Liver (tissue), 9 donors: Measurements from ENCODE around the gene CAMSAP2. TPM values are rescaled to one million over a fixed set of nuclear protein-coding genes. Genes with fewer than 3 reads are reported as not detected.

Experiments
- DNase-seq: peaks from one replicate; pipeline ENCODE4 v3.0.0-alpha.2; 2017; ENCODE audit warnings: low spot score
- H3K27ac ChIP-seq, 2 donors: one replicate each; pipeline ENCODE4 v1.7.0; 2013; ENCODE audit warnings: inconsistent platforms in 2 of 2, low read length in 2 of 2, control low read depth in 1 of 2, low read depth in 1 of 2, mild to moderate bottlenecking in 1 of 2
- H3K27me3 ChIP-seq, 4 donors: one replicate each; pipeline versions ENCODE4 v1.6.1 to v1.7.0; 2013; ENCODE audit warnings: low read length in 3 of 4, inconsistent platforms in 1 of 4, mild to moderate bottlenecking in 1 of 4, moderate library complexity in 1 of 4; ENCODE audit not compliant: control insufficient read depth in 4 of 4, insufficient read depth in 4 of 4
- H3K36me3 ChIP-seq, 4 donors: one replicate each; pipeline versions ENCODE4 v1.6.1 to v1.7.0; 2013; ENCODE audit warnings: low read length in 3 of 4, mild to moderate bottlenecking in 3 of 4, low read depth in 1 of 4, moderate library complexity in 1 of 4; ENCODE audit not compliant: control insufficient read depth in 4 of 4, insufficient read depth in 3 of 4
- H3K4me1 ChIP-seq, 4 donors: one replicate each; pipeline versions ENCODE4 v1.6.1 to v1.7.0; 2013; ENCODE audit warnings: low read length in 3 of 4, mild to moderate bottlenecking in 3 of 4, moderate library complexity in 1 of 4; ENCODE audit not compliant: control insufficient read depth in 4 of 4, insufficient read depth in 4 of 4
- H3K4me3 ChIP-seq, 3 donors: one replicate each; pipeline versions ENCODE4 v1.6.1 to v1.7.0; 2013; ENCODE audit warnings: low read length in 3 of 3, control low read depth in 1 of 3, low read depth in 1 of 3, mild to moderate bottlenecking in 1 of 3
- H3K9ac ChIP-seq, 2 donors: one replicate each; pipeline ENCODE4 v1.7.0; 2013; ENCODE audit warnings: low read length in 2 of 2, mild to moderate bottlenecking in 2 of 2, moderate library complexity in 2 of 2, control low read depth in 1 of 2, low read depth in 1 of 2
- H3K9me3 ChIP-seq, 4 donors: one replicate each; pipeline versions ENCODE4 v1.6.1 to v1.7.0; 2013; ENCODE audit warnings: low read length in 3 of 4; ENCODE audit not compliant: control insufficient read depth in 4 of 4
- ATF3 ChIP-seq: IDR thresholded peaks from 2 replicates; pipeline ENCODE4 v1.6.1; 2016; ENCODE audit warnings: antibody characterized with exemption
- EGR1 ChIP-seq, 2 donors: IDR thresholded peaks; 2 replicates each; pipeline ENCODE4 v1.6.1; 2016 to 2018; ENCODE audit warnings: antibody characterized with exemption in 2 of 2, low read depth in 2 of 2
- FOXA1 ChIP-seq: IDR thresholded peaks from 2 replicates; pipeline ENCODE4 v1.6.1; 2016; ENCODE audit warnings: antibody characterized with exemption
- FOXA2 ChIP-seq: IDR thresholded peaks from 2 replicates; pipeline ENCODE4 v1.6.1; 2016; ENCODE audit warnings: antibody characterized with exemption
- GABPA ChIP-seq, 2 donors: IDR thresholded peaks in 1 of 2; conservative IDR thresholded peaks in 1 of 2; 2 replicates each; pipeline ENCODE4 v1.6.1; 2016; ENCODE audit warnings: antibody characterized with exemption in 2 of 2, mild to moderate bottlenecking in 1 of 2, moderate library complexity in 1 of 2
- HNF4A ChIP-seq, 2 donors: conservative IDR thresholded peaks; 2 replicates each; pipeline ENCODE4 v1.6.1; 2016; ENCODE audit warnings: antibody characterized with exemption in 2 of 2, mild to moderate bottlenecking in 2 of 2
- HNF4G ChIP-seq: IDR thresholded peaks from 2 replicates; pipeline ENCODE4 v1.6.1; 2016; ENCODE audit warnings: antibody characterized with exemption
- JUND ChIP-seq, 2 donors: IDR thresholded peaks; 2 replicates each; pipeline ENCODE4 v1.6.1; 2016; ENCODE audit warnings: antibody characterized with exemption in 2 of 2
- MAX ChIP-seq: IDR thresholded peaks from 2 replicates; pipeline ENCODE4 v1.6.1; 2016; ENCODE audit warnings: antibody characterized with exemption
- NR2F2 ChIP-seq: IDR thresholded peaks from 2 replicates; pipeline ENCODE4 v1.6.1; 2016; ENCODE audit warnings: antibody characterized with exemption
- REST ChIP-seq: IDR thresholded peaks from 2 replicates; pipeline ENCODE4 v1.6.1; 2016; ENCODE audit warnings: antibody characterized with exemption, mild to moderate bottlenecking
- RXRA ChIP-seq, 2 donors: IDR thresholded peaks; 2 replicates each; pipeline ENCODE4 v1.6.1; 2017 to 2018; ENCODE audit warnings: antibody characterized with exemption in 2 of 2, mild to moderate bottlenecking in 1 of 2
- SP1 ChIP-seq: IDR thresholded peaks from 2 replicates; pipeline ENCODE4 v1.6.1; 2018; ENCODE audit warnings: antibody characterized with exemption, mild to moderate bottlenecking
- TAF1 ChIP-seq: conservative IDR thresholded peaks from 2 replicates; pipeline ENCODE4 v1.6.1; 2016; ENCODE audit warnings: antibody characterized with exemption, mild to moderate bottlenecking
- YY1 ChIP-seq: IDR thresholded peaks from 2 replicates; pipeline ENCODE4 v1.6.1; 2016; ENCODE audit warnings: antibody characterized with exemption, mild to moderate bottlenecking
- ZBTB33 ChIP-seq: IDR thresholded peaks from 2 replicates; pipeline ENCODE4 v1.6.1; 2016; ENCODE audit warnings: antibody characterized with exemption
- WGBS: extraction: QIAGEN DNeasy Blood & Tissue Kit; methylation state at CpG from one replicate; pipeline ENCODE4 v1.1.7; 2013; 5-methylcytosine and 5-hydroxymethylcytosine counted together
- polyA plus RNA-seq, 2 donors: library from polyadenylated mRNA; stranded (reverse) in 1 of 2; unstranded in 1 of 2; fragments of 200-250 nt in 1 of 2; fragments of >200 nt in 1 of 2; fragmentation: Nextera tagmentation in 1 of 2; extraction: Ambion mirVana in 1 of 2; gene quantifications; one replicate each; pipeline versions ENCODE4 v1.2.1 to v1.2.3, GENCODE V29; 2013 to 2015
- total RNA-seq, 2 donors: library from RNA; depleted of rRNA; stranded (reverse); fragments of >200 nt; gene quantifications; one replicate each; pipeline ENCODE4 v1.2.3, GENCODE V29; 2014
- donor health status: healthy.
- donor health status: healthy.
- donor health status: healthy.
- donor health status: healthy.
- donor health status: healthy.

Gene CAMSAP2
- total and polyA plus RNA-seq, 4 donors = 1.9 to 8.6 (median 3.5) TPM

- peaks cover 0 to 2% (median 0%) of the 10 kb centered on the region in 4 donors for H3K27me3 ChIP-seq
Measured at GRCh38 chr1:200869376-200869752, 130.7 kb downstream of the CAMSAP2 start.

GRCh38 chr1:200869753-200870391 is 131.2 kb downstream of the CAMSAP2 start:
- H3K27me3 ChIP-seq = peaks cover 0 to 2% (median 0%) of the 10 kb centered on the region in 4 donors
- no peak for TF ChIP-seq FOXA2
- TF ChIP-seq EGR1 (IDR thresholded peaks at IDR 0.05; ENCODE audit: low read depth in 2 of 2) = no peak
- TF ChIP-seq FOXA1 = no peak
- TF ChIP-seq ATF3 = no peak
- TF ChIP-seq NR2F2 = no peak
- TF ChIP-seq GABPA (IDR thresholded peaks at IDR 0.05 in 1 of 2, conservative IDR thresholded peaks at IDR 0.05 in 1 of 2) = no peak
- TF ChIP-seq HNF4G = no peak
- TF ChIP-seq MAX = no peak
- no peak for TF ChIP-seq RXRA (IDR thresholded peaks at IDR 0.05)
- no peak for TF ChIP-seq ZBTB33
- TF ChIP-seq TAF1 = no peak
- peaks cover 0 to 10% (median 8%) of the 10 kb centered on the region in 4 donors for H3K4me1 ChIP-seq
- WGBS = 89% methylated on average over 9 of the region's 9 CpGs
- H3K27ac ChIP-seq = no peak overlapping the region
- no peak for DNase-seq
- no peak overlapping the region for H3K4me3 ChIP-seq
- H3K36me3 ChIP-seq = no peaks in the 10 kb centered on the region
- H3K9ac ChIP-seq = no peak overlapping the region
- H3K9me3 ChIP-seq = no peaks in the 10 kb centered on the region

More at GRCh38 chr1:200869376-200869752, 130.7 kb downstream of the CAMSAP2 start:
- TF ChIP-seq MAX = no peak
- no peak for TF ChIP-seq GABPA (IDR thresholded peaks at IDR 0.05 in 1 of 2, conservative IDR thresholded peaks at IDR 0.05 in 1 of 2)
- 86% methylated on average over 5 of the region's 5 CpGs for WGBS
- Histone ChIP-seq H3K9me3 (no peaks in the 10 kb centered on the region), H3K36me3 (no peaks in the 10 kb centered on the region), H3K4me1 (peaks cover 0 to 10% (median 8%) of the 10 kb centered on the region in 4 donors), H3K9ac (no peak overlapping the region), H3K4me3 (no peak overlapping the region), H3K27ac (no peak overlapping the region)
- no peak for DNase-seq

GRCh38 chr1:200872446-200873115 is 133.9 kb downstream of the CAMSAP2 start, which contains the start of gene GPR25:
Gene GPR25 (plus strand): TSS chr1:200872981. CDS start chr1:200873038, 57 bp downstream.
- Histone ChIP-seq H3K9me3 (no peaks in the 10 kb centered on the region), H3K4me3 (peak within 1 kb of the TSS in 1 of 3 donors; percentile 31), H3K27me3 (peaks cover 0 to 2% (median under 1%) of the 10 kb centered on the region in 4 donors), H3K4me1 (peaks cover 0 to 10% (median 8%) of the 10 kb centered on the region in 4 donors), H3K9ac (no peak within 1 kb of the TSS), H3K27ac (no peak within 1 kb of the TSS), H3K36me3 (no peaks in the 10 kb centered on the region)
- DNase-seq = no peak
- WGBS = 69% methylated on average over 23 of the region's 23 CpGs
- TF ChIP-seq YY1 (no peak), JUND (IDR thresholded peaks at IDR 0.05) (no peak), NR2F2 (no peak), RXRA (IDR thresholded peaks at IDR 0.05) (no peak), TAF1 (no peak), HNF4A (conservative IDR thresholded peaks at IDR 0.05) (no peak), ATF3 (no peak), MAX (no peak), REST (no peak), SP1 (no peak)
